GM10248 (cell line): Measurements from ENCODE around the gene TMEM184B.

Experiments
- CTCF ChIA-PET: fragments of 300-600 bp; sonication (Branson Sonifier 250); formaldehyde crosslinking; extraction: SDS; loops from one replicate; lab custom pipeline; 2021; ENCODE audit warnings: antibody characterized with exemption; lab: Yijun Ruan, JAX
- POLR2A ChIA-PET: fragments of 350-650 bp; sonication (Branson Sonifier 250); formaldehyde crosslinking; extraction: SDS; loops from one replicate; lab custom pipeline; 2020; ENCODE audit warnings: antibody characterized with exemption; lab: Yijun Ruan, JAX
- DNase-seq: peaks from one replicate; pipeline ENCODE4 v3.0.0; 2012; ENCODE audit errors: extremely low spot score
- CTCF ChIP-seq: IDR thresholded peaks from 2 replicates; pipeline ENCODE4 v1.5.1; 2012; ENCODE audit warnings: mild to moderate bottlenecking, low read depth; ENCODE audit errors: extremely low read depth, missing control alignments, control extremely low read depth

TMEM184B gene

GRCh38 chr22:38257181-38257580, 15.6 kb downstream of the TMEM184B start:
- DNase-seq, result no peak
- CTCF ChIA-PET, result interaction anchor here (1.0 kb wide), 1 partner anchor 38 kb away, joined by 3 read pairs; no protein-coding TSS in a partner anchor
- POLR2A ChIA-PET, result no interaction called here
- TF ChIP-seq CTCF, result no peak

- DNase-seq, result no peak
- TF ChIP-seq CTCF, result no peak
- ChIA-PET POLR2A (no interaction called here), CTCF (no interaction called here)
Observed at GRCh38 chr22:38255697-38256096, 17.1 kb downstream of the TMEM184B start.

GRCh38 chr22:38251341-38251692, 21.5 kb downstream of the TMEM184B start:
- ChIA-PET POLR2A (no interaction called here), CTCF (interaction anchor here (4.0 kb wide), 1 partner anchor 10 kb away, joined by 15 read pairs; no protein-coding TSS in a partner anchor)
- no peak for DNase-seq
- no peak for TF ChIP-seq CTCF

GRCh38 chr22:38250643-38251340, 22.0 kb downstream of the TMEM184B start:
- DNase-seq, result no peak
- POLR2A ChIA-PET, result no interaction called here

GRCh38 chr22:38249803-38250642, 22.8 kb downstream of the TMEM184B start:
- no peak for DNase-seq
- ChIA-PET POLR2A (no interaction called here), CTCF (interaction anchor here (1.0 to 4.0 kb wide), 2 partner anchors 9 to 12 kb away, joined by 3 to 15 read pairs; no protein-coding TSS in a partner anchor)
- TF ChIP-seq CTCF, result no peak

More at GRCh38 chr22:38250643-38251340, 22.0 kb downstream of the TMEM184B start:
- TF ChIP-seq CTCF, result no peak
- CTCF ChIA-PET, result interaction anchor here (1.0 to 4.0 kb wide), 2 partner anchors 8 to 11 kb away, joined by 3 to 15 read pairs; no protein-coding TSS in a partner anchor

- POLR2A ChIA-PET, result no interaction called here
- no peak for DNase-seq
- TF ChIP-seq CTCF, result no peak
- CTCF ChIA-PET, result interaction anchor here (4.0 kb wide), 1 partner anchor 13 kb away, joined by 15 read pairs; no protein-coding TSS in a partner anchor
Observed at GRCh38 chr22:38249301-38249700, 23.5 kb downstream of the TMEM184B start.
